ENCODE measurements around the gene SLC24A5.
A peak's percentile ranks its signal among the peaks of the same experiment; 100 is the strongest.

Gene SLC24A5

GRCh38 chr15:48119277-48119676 lies 1.5 kb upstream of the SLC24A5 start:
- DNase-seq, result no peak

- no peak for DNase-seq
Measured at GRCh38 chr15:48121849-48122248, 1.1 kb downstream of the SLC24A5 start.

DNA sequence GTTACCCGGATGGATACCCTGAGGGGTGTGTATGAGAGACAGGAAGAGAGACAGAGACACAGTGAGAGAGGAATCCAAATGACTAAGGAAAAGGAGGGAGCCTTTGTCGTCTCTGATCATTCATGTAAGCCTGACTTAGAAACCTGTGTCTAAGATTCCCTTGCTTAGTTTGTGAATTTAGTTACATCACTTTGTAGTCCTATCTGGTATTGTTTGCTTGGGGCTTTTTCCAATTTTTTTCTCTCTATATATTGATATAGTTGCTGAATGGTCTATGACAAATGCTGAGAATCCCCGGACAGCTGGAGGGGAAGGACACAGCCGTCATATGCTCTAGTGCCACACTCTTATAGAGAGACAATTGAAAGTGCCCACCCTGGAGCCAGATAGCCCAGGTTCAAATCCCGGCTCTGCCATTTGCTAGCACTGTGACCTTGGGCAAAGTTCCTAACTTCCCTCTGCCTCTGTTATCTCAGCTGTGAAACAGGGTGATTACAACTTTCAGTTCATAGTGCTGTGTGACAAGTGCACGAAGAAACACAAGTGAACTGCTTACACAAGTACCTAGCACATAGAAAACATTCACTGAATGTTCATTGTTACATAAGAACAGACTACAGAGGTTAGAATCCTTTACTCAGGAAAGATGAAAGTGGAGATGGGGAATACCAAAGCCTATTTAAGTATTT lies 6.0 kb downstream of the SLC24A5 start:
- DNase-seq, result no peak

DNA sequence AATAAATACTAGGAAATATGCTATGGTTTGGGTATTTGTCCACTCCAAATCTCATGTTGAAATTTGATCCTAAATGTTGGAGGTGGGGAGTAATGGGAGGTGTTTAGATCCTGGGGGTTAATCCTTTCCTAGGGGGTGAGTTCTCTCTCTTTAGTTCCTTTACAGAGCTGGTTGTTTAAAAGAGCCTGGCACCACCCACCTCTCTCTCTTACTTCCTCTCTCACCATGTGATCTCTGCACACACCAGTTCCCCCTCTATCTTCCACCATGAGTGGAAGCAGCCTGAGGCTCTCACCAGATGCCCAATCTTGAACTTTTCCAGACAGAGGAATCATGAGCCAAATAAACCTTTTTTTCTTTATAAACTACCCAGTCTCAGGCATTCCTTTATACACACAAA lies 10.5 kb downstream of the SLC24A5 start:
- no peak for DNase-seq

DNA sequence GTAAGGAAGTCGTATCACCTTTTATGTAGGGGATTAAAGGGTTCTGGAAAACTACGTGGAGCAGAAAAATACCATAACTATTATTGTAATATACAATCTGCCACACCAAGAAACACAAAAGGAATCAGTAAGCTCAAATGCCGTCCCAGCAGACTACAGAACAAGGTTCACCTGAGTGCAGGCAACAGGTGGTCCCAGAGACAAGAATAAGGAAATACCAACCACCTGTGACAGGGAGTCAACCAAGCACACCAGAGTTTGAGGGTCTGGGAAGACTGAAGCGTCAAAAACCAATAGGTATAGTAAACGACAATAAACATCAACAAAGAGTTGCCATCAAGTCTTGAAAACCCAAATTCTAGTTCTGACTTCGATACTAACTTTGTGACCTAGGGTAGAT lies 12.1 kb downstream of the SLC24A5 start:
- DNase-seq, result no peak

GRCh38 chr15:48143856-48144255 lies 23.1 kb downstream of the SLC24A5 start:
- no peak for DNase-seq

DNA sequence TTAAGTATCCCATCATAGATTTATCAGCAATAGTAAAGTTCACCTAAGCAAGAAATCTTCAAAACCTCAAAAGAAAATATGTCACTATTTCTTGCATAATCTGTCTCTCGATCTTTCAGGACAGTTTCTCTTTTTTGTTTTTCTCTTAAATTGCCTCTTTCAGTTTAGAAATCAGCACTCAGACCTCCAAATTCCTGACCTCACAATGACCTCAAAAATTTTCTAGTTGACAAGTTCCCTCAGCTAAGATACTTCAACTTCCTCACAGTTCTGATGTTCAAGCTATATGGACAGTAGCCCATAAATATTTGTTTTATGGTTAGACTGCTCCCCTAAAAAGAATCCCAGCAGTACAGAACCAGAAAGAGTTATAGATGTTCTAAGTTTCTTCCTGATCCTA lies 24.1 kb downstream of the SLC24A5 start:
- DNase-seq, result no peak

DNA sequence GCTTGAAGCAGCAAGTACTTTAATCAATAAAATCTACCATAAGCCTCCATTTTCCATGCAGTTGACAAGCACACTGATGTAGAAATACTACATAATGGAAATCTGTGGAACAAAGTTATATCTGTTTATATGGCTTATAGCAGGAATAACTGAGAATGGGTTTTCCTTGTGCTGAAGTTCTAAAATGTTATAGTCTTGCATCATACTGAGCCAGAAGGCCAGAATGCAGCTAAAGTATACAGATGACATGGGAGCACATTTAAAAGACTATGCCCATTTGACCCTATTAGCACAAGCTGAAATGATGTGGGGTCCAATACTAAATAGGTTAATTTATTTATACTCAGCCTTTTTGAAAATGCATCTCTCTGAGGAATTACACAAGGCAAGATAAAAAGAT lies 25.1 kb downstream of the SLC24A5 start:
- DNase-seq, result no peak

GRCh38 chr15:48147358-48147757 lies 26.6 kb downstream of the SLC24A5 start:
- DNase-seq, result no peak

GRCh38 chr15:48149858-48150257 lies 29.1 kb downstream of the SLC24A5 start:
- no peak for DNase-seq

GRCh38 chr15:48153526-48153925 lies 32.7 kb downstream of the SLC24A5 start:
- no peak for DNase-seq

DNA sequence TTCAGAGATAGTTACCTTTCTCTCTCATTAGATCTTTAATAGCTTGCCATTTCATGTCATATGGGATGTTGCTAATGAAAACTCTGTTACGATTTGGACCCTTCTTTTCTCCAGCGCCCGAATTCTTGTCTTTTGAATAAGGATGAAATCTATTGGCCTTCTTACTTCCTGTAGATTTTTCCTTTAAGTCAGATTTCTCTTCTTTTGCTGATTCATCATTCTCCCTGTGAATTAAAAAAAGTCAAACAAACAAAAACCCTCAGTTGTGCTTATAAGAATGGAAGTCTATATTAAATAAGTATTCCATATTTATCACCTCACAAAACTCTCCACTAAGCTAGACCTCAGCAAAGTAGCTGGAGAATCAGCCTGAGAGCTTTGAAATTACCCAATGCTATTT lies 47.8 kb downstream of the SLC24A5 start:
- DNase-seq, result no peak

- no peak for DNase-seq
Measured at GRCh38 chr15:48170981-48171380, 50.2 kb downstream of the SLC24A5 start.

GRCh38 chr15:48175126-48175525 lies 54.3 kb downstream of the SLC24A5 start:
- no peak for DNase-seq

DNA sequence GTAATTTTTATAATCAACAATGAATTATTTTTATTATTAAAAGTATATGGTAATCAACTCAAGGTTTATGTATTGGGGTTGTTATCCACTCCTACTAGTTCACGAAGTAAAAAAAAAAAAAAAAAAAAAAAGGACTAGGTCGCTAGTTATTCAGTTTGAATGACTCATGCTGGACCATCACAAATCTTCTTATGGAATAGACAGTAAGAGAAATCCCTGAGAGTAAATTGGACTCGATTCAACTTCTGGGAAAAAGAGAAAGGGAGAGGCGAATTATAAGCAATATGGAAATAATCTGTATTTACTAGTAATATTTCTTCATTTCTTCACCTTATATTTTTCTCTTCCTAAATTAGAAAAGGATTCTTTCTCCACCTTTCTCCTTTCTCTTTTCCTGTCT lies 55.3 kb downstream of the SLC24A5 start:
- no peak for DNase-seq

GRCh38 chr15:48176957-48177356 lies 56.2 kb downstream of the SLC24A5 start:
- DNase-seq, result no peak

DNA sequence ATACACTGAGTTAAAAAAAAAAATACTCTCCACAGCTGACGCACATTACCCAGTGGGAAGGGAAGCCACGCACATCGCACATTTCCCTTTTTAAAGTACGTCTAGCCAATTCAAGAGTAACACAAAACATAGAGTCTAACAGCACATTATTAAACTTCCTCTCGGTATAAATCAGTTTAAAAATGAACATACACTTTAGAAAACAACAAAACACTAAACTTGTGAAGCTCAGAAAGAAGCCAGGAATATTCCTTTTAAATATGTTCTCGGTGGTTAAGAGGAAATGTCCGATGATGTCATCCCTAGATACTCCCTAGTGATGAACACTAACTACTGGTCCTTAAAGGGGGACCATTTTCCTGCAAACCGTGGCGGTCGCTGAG lies 56.6 kb downstream of the SLC24A5 start:
- no peak for DNase-seq

DNA sequence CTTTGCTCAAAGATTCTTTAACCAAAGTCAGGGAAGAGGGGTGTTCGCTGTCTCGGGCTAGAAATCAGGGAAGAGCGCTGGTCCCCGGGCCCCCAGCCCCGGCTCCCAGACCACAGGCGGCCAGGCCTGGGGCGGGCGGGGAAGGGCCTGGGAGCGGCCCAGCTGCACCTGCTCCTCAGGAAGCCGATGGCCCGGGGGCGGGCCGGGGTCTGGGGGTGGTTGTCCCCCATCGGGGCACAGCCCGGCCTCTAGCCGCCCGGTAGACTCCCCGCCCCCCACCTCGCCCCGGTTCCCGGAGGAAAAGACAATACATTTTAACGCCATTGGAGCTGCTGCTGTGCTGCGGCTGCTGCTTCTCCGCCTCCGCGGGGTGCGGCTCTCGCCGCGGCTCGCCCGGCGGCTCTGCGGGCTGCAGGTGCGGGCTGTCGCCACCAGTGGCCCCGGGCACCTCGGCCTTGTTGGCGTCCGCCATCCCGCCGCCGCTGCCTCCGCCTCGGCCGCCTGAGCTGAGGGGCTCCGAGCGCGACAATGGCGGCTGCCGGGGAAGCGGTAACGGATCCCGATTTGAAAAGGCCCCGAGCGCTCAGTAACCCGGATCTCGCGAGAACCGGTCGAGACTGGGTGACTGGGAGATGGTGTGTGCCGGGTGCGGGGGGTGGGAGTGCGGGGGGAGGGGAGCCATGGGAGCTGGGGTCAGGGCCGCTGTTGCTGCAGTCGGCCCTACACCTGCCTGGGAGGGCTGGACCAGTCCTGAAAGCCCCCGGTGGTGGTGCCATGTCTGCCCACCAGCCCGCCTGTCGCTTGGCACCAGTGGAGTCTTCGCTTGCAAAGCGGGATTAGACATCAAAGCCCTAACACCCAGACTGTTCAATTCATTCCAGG lies 57.2 kb downstream of the SLC24A5 start, which contains the start of gene MYEF2:
MYEF2 (minus strand) TSS at position 530 of the 882 bp plus-strand sequence; CDS start at position 472, 58 bp downstream.
- DNase-seq, result no peak

DNA sequence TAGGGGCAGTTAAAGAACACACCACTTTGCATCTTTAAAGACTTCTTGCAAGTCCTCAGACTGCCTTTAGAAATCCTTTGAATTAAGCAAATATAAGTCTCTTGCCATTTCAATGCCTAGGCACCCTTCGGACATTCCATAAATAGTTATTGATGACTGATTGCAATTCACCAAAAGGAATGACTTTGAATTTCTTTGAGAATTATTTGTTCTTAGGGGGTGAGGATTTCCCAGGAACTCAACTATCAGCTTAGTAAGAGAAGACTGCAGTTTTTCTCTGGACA lies 57.8 kb downstream of the SLC24A5 start:
- no peak for DNase-seq

GRCh38 chr15:48182749-48183148 lies 62.0 kb downstream of the SLC24A5 start:
- no peak for DNase-seq

DNA sequence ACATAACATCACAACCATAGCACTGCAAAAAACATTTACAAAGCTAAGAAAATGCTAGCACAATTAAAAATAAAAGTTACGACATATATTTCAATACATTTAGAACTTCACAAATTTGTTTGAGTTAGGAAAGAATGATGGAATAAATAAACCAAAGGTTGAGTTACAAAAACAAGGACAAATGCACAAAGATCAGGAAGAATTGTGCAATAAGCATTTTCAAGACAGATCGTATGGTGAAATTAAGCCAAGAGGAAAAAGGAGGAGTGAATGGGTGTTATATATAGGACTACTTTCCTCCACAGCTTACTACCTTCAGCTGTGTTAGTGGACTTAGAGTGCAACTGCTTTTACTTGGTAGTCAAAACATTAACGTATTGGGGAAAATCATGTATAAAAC lies 64.7 kb downstream of the SLC24A5 start:
- no peak for DNase-seq

DNA sequence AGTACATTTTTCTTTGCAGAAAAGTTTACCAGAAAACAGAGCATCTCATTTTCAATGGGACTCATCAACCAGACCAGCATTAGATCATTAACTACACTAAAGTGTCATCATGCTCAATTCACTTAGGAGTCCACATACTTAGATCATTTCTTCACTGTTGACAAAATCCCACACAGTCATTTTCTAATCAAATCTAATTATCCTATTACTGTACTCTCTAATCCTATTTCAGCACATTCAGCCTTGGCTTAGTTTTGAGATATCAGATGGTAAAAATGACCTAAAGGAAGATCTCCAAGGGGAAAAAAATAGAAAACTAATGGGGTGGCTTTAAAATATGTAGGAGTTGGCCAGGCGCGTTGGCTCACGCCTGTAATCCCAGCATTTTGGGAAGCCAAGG lies 65.5 kb downstream of the SLC24A5 start:
- DNase-seq, result no peak

- DNase-seq, result no peak
Measured at GRCh38 chr15:48190932-48191573, 70.3 kb downstream of the SLC24A5 start.

- peak; percentile 11 for DNase-seq
Measured at GRCh38 chr15:48191574-48192225, 70.9 kb downstream of the SLC24A5 start, which contains the start of gene CTXN2. Gene CTXN2, plus strand, starts transcription at chr15:48191665. Its CDS starts 9,636 bp downstream, at chr15:48201301.
